LNCaP clone FGC (cell line): ENCODE data around the gene DIAPH1.
A peak's percentile ranks its signal among the peaks of the same experiment; 100 is the strongest.

ENCODE experiments used
- DNase-seq: peaks from one replicate; pipeline ENCODE4 v3.0.0-alpha.2; 2011; ENCODE audit warnings: low read depth
- H3K4me3 ChIP-seq: 2 replicates; pipeline ENCODE4 v1.5.1; 2011; ENCODE audit warnings: mild to moderate bottlenecking, low read depth, low read length, control low read depth
- CTCF ChIP-seq: IDR thresholded peaks from 2 replicates; pipeline ENCODE4 v1.5.1; 2012; ENCODE audit warnings: mild to moderate bottlenecking; ENCODE audit not compliant: control insufficient read depth, insufficient read depth; ENCODE audit errors: extremely low read depth

DIAPH1 gene

GRCh38 chr5:141512390-141512910 lies 106.3 kb downstream of the DIAPH1 start:
- DNase-seq = peak; percentile 31
- no peak overlapping the region for H3K4me3 ChIP-seq
- TF ChIP-seq CTCF = peak; percentile 84

GRCh38 chr5:141511771-141512325 lies 107.0 kb downstream of the DIAPH1 start:
- no peak for DNase-seq
- no peak for TF ChIP-seq CTCF
- no peak overlapping the region for H3K4me3 ChIP-seq

- no peak for DNase-seq
- no peak for TF ChIP-seq CTCF
- H3K4me3 ChIP-seq = no peak overlapping the region
These were observed 107.8 kb downstream of the DIAPH1 start for GRCh38 chr5:141510850-141511601.

- DNase-seq = no peak
- TF ChIP-seq CTCF = no peak
- no peak overlapping the region for H3K4me3 ChIP-seq
These were observed 108.6 kb downstream of the DIAPH1 start for GRCh38 chr5:141510160-141510559.

- no peak for DNase-seq
- H3K4me3 ChIP-seq = no peak overlapping the region
- no peak for TF ChIP-seq CTCF
These were observed 109.8 kb downstream of the DIAPH1 start for GRCh38 chr5:141508798-141509611.

- no peak overlapping the region for H3K4me3 ChIP-seq
- no peak for DNase-seq
- no peak for TF ChIP-seq CTCF
These were observed 110.4 kb downstream of the DIAPH1 start for GRCh38 chr5:141508440-141508797.
